Activated naive CD8-positive, alpha-beta T cell treated with anti-CD3 and anti-CD28 coated beads, Interleukin-2, amount 50 U/mL, for 24 hours (primary cell): ENCODE measurements around the gene SCFD1.

Experiments
- ATAC-seq: fragments of 150-1000 bp; cut with Tn5 transposase; one replicate; pipeline ENCODE4 v1.10.0; 2021
- DNase-seq: peaks from one replicate; pipeline ENCODE4 v3.0.0; 2021
- H3K27ac Mint-ChIP-seq: one replicate; pipeline ENCODE4 v1.8.0; 2021; ENCODE audit warnings: mild to moderate bottlenecking, mixed read lengths
- H3K27me3 Mint-ChIP-seq: one replicate; pipeline ENCODE4 v1.8.0; 2021; ENCODE audit warnings: mixed read lengths
- H3K36me3 Mint-ChIP-seq: one replicate; pipeline ENCODE4 v1.8.0; 2021; ENCODE audit warnings: low read depth, mixed read lengths
- H3K4me1 Mint-ChIP-seq: one replicate; pipeline ENCODE4 v1.8.0; 2021; ENCODE audit warnings: mixed read lengths
- H3K4me3 Mint-ChIP-seq: one replicate; pipeline ENCODE4 v1.8.0; 2021; ENCODE audit warnings: mild to moderate bottlenecking, moderate library complexity, mixed read lengths
- H3K9me3 Mint-ChIP-seq: one replicate; pipeline ENCODE4 v1.8.0; 2021; ENCODE audit warnings: mixed read lengths

SCFD1 gene

DNA sequence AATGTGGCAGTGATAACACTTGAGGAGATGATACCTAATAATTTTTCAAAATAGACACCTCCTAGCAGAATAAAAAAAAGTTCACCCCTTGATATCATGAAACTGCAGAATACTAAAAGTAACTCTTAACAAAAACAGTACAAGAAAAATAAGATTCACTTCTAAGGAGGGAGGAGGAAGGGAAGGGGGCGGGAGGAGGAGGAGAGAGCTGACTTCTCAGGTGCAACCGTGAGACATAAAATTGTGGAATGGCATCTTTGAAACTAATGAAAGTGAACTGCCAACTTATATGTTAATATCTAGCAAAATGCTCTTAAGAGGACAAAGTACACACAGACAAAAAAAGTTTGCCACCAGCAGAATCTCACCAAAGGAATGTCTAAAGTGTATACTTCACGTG is 115.8 kb downstream of the SCFD1 start:
- ATAC-seq (no peak), DNase-seq (no peak)
- H3K4me1 Mint-ChIP-seq, result no peaks in the 10 kb centered on the region
- H3K4me3 Mint-ChIP-seq, result no peak overlapping the region
- no peak overlapping the region for H3K27ac Mint-ChIP-seq
- no peaks in the 10 kb centered on the region for H3K9me3 Mint-ChIP-seq
- H3K36me3 Mint-ChIP-seq, result peaks cover 29% of the 10 kb centered on the region
- H3K27me3 Mint-ChIP-seq, result no peaks in the 10 kb centered on the region

DNA sequence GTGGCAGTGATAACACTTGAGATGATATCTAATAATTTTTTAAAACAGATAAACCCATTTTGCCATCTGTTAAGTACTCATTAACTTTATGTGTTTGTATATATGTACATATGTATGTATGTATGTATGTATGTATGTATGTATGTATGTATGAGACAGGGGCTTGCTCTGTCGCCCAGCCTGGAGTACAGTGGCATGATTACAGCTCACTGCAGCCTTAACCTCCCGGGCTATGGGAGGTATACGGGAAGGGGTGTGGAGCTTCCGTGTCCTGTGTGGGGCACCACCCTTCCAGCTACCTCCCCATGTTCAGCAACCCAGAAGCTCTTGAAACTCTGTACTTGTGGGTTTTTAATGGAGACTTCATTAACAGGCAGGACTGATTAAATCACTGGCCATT is 116.9 kb downstream of the SCFD1 start:
- no peak for ATAC-seq
- DNase-seq, result no peak
- Mint-ChIP-seq H3K4me3 (no peak overlapping the region), H3K36me3 (peaks cover 22% of the 10 kb centered on the region), H3K27ac (no peak overlapping the region), H3K4me1 (no peaks in the 10 kb centered on the region), H3K9me3 (no peaks in the 10 kb centered on the region), H3K27me3 (no peaks in the 10 kb centered on the region)

DNA sequence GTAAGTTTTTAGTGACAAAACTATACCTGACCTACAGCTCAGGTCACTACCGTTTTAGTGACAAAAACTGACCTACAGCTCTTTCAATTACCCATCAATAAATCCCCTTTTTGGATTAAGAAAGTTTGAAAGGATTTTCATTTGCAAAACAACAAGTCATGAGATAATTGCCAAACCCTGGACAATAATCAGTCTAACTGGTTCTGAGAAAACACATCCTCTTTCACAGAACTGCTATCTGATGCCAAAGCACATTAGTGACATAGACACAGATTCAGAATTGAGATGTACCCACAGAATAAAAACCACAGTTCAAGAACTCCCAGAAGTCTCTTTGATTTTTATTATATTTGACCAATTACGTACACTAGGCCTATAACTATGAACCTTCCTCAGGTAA is 126.2 kb downstream of the SCFD1 start:
- H3K27me3 Mint-ChIP-seq, result no peaks in the 10 kb centered on the region

GRCh38 chr14:30751646-30752416 is 129.7 kb downstream of the SCFD1 start:
- H3K27ac Mint-ChIP-seq, result no peak overlapping the region
- DNase-seq, result no peak
- H3K4me1 Mint-ChIP-seq, result no peaks in the 10 kb centered on the region

More for the DNA sequence above, 126.2 kb downstream of the SCFD1 start:
- H3K27ac Mint-ChIP-seq, result no peak overlapping the region
- no peaks in the 10 kb centered on the region for H3K36me3 Mint-ChIP-seq
- no peak overlapping the region for H3K4me3 Mint-ChIP-seq
- H3K9me3 Mint-ChIP-seq, result no peaks in the 10 kb centered on the region
- no peaks in the 10 kb centered on the region for H3K4me1 Mint-ChIP-seq
- DNase-seq, result no peak
- no peak for ATAC-seq

DNA sequence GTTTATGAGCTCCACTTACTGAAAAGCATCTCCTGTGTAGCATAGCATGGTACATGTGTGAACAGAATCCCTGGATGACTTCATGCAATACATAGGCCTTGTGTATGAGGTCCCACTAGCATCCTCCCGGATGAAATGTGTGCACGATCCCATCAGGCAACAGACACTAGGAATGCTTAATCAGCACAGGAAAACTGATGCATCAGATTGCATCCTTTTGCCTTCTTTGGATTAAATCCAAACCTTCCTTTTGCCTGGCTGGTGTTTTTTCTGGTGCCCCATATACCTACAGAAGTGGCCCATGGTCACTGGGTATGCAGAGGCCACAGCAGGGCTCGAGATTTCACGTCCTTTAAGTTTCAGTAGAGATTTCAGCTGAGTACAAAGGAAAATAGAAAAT is 131.3 kb downstream of the SCFD1 start:
- no peaks in the 10 kb centered on the region for H3K9me3 Mint-ChIP-seq

More at GRCh38 chr14:30751646-30752416, 129.7 kb downstream of the SCFD1 start:
- no peak for ATAC-seq
- H3K4me3 Mint-ChIP-seq, result no peak overlapping the region
- H3K36me3 Mint-ChIP-seq, result no peaks in the 10 kb centered on the region
- H3K27me3 Mint-ChIP-seq, result no peaks in the 10 kb centered on the region
- no peaks in the 10 kb centered on the region for H3K9me3 Mint-ChIP-seq

GRCh38 chr14:30754778-30755177 is 132.7 kb downstream of the SCFD1 start:
- no peak overlapping the region for H3K27ac Mint-ChIP-seq
- no peaks in the 10 kb centered on the region for H3K9me3 Mint-ChIP-seq
- H3K27me3 Mint-ChIP-seq, result no peaks in the 10 kb centered on the region
- H3K36me3 Mint-ChIP-seq, result no peaks in the 10 kb centered on the region
- H3K4me3 Mint-ChIP-seq, result no peak overlapping the region
- no peak for DNase-seq
- ATAC-seq, result no peak
- H3K4me1 Mint-ChIP-seq, result no peaks in the 10 kb centered on the region

More for the DNA sequence above, 131.3 kb downstream of the SCFD1 start:
- Mint-ChIP-seq H3K4me3 (no peak overlapping the region), H3K27me3 (no peaks in the 10 kb centered on the region), H3K4me1 (no peaks in the 10 kb centered on the region), H3K36me3 (no peaks in the 10 kb centered on the region), H3K27ac (no peak overlapping the region)
- DNase-seq (no peak), ATAC-seq (no peak)

- peaks cover 4% of the 10 kb centered on the region for H3K9me3 Mint-ChIP-seq
- ATAC-seq (no peak), DNase-seq (no peak)
- no peaks in the 10 kb centered on the region for H3K36me3 Mint-ChIP-seq
- H3K4me1 Mint-ChIP-seq, result no peaks in the 10 kb centered on the region
- H3K27me3 Mint-ChIP-seq, result no peaks in the 10 kb centered on the region
- no peak overlapping the region for H3K4me3 Mint-ChIP-seq
- H3K27ac Mint-ChIP-seq, result no peak overlapping the region
Measured at GRCh38 chr14:30756594-30756993, 134.5 kb downstream of the SCFD1 start.

DNA sequence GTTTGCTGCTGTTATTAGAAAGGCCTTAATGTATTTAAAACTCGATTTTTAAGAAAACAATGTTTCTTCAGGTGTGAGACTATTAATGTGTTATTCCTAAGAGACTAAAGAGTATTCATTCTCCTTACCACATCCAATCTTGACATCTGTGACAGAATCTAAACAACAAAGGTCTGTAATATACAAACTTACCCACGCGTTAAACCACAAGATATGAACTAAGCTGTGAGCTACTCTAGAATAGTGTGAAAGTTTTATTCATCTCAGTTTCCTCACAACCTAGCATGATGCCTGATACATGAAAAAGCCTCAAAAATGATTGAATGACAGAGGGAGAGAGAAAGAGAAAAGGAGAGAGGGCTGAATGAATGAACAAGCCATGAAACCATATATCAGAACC is 135.0 kb downstream of the SCFD1 start:
- no peak overlapping the region for H3K4me3 Mint-ChIP-seq
- H3K27me3 Mint-ChIP-seq, result no peaks in the 10 kb centered on the region
- peaks cover 6% of the 10 kb centered on the region for H3K9me3 Mint-ChIP-seq
- no peaks in the 10 kb centered on the region for H3K4me1 Mint-ChIP-seq
- DNase-seq, result no peak
- no peak for ATAC-seq
- no peak overlapping the region for H3K27ac Mint-ChIP-seq
- H3K36me3 Mint-ChIP-seq, result no peaks in the 10 kb centered on the region

DNA sequence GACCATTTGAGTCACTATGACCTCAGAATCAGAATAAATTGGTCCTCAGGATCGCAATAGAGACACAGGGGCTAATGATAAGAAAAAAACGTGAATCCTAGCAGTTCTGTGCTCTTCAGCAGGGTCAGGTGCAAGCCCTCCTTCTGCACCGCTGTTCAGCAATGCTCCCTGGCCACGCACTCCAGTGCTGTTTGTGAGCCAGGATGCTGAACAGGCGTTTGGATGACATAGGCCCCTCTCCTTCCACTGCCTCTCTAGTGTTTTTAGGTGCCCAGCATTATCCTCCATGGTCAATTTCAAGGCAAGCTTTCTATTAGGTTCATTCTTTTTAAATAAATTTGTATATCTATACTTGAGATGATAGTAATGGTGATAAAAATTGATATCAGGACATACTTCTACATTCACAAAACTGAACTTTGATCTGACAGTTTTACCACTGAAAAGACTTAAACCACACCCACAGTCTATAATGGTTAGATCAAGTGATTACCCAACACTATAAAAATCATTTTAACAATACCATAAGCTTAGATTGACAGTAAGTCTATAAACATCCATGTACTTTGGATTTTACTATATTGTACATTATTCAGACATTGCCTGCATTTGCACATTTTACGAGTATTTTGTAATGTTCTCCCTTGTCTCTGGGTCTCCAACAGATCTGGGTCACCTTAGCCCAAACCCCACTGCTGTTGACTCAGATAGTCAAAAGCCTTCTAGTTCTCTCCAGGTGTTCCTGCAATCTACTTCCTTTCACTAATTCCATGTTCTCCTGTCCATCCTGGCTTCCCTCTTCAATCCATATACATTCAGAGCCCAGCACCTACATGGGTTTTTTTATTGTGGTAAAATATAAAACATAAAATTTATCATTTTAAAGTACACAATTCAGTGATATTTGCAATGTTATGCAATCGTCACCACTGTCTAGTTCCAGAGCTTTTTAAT is 137.3 kb downstream of the SCFD1 start:
- Mint-ChIP-seq H3K9me3 (peaks cover 29% of the 10 kb centered on the region), H3K4me1 (no peaks in the 10 kb centered on the region), H3K36me3 (peaks cover 3% of the 10 kb centered on the region), H3K27me3 (peaks cover 5% of the 10 kb centered on the region), H3K4me3 (no peak overlapping the region), H3K27ac (no peak overlapping the region)
- DNase-seq (no peak), ATAC-seq (no peak)

DNA sequence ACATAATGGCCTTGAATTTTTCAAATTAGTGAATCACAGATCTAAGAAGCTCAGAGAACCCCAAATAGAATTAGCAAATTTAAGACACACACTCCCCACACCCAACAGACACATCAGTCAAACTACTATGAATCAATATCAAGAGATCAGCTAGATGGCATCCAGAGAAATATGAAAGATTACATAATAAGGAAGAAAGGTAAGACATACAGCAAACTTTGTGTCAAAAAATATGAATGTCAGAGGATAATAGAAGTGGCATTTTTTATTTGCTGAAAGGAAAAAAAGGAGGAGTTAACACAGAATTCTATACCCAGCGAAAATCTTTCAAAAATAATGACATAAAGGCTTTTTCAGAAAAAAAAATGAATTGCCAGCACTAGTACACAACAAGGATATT is 141.8 kb downstream of the SCFD1 start:
- no peak for ATAC-seq
- no peak overlapping the region for H3K4me3 Mint-ChIP-seq

GRCh38 chr14:30767624-30768023 is 145.5 kb downstream of the SCFD1 start:
- no peak overlapping the region for H3K27ac Mint-ChIP-seq
- no peak overlapping the region for H3K4me3 Mint-ChIP-seq
- H3K4me1 Mint-ChIP-seq, result no peaks in the 10 kb centered on the region
- H3K9me3 Mint-ChIP-seq, result peaks cover 19% of the 10 kb centered on the region
- ATAC-seq (no peak), DNase-seq (no peak)
- H3K27me3 Mint-ChIP-seq, result peaks cover 11% of the 10 kb centered on the region
- peaks cover 3% of the 10 kb centered on the region for H3K36me3 Mint-ChIP-seq

More for the DNA sequence above, 141.8 kb downstream of the SCFD1 start:
- Mint-ChIP-seq H3K27me3 (peaks cover 11% of the 10 kb centered on the region), H3K36me3 (peaks cover 3% of the 10 kb centered on the region), H3K9me3 (peaks cover 30% of the 10 kb centered on the region), H3K4me1 (no peaks in the 10 kb centered on the region), H3K27ac (no peak overlapping the region)
- DNase-seq, result no peak

DNA sequence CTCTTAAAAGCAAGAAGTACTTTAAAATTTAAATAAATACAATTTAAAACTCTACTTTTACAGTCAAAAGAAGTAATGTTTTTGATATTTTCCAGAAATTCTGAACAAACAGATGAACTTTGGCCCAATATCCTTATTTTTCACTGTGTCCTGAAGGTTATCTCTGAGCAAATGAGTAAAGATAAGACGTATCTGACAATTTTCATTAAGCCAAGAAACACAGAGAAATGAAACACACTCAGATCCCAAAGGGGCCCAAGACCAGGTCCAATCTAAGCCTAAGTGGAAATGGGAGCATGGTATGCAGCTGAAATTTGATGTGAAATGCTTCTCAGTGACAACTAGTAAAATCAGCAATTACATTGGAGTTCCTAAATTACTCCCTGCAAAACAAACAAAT is 146.7 kb downstream of the SCFD1 start:
- ATAC-seq (no peak), DNase-seq (no peak)
- Mint-ChIP-seq H3K9me3 (peaks cover 8% of the 10 kb centered on the region), H3K27ac (no peak overlapping the region), H3K4me3 (no peak overlapping the region), H3K4me1 (no peaks in the 10 kb centered on the region), H3K27me3 (peaks cover 12% of the 10 kb centered on the region), H3K36me3 (no peaks in the 10 kb centered on the region)

DNA sequence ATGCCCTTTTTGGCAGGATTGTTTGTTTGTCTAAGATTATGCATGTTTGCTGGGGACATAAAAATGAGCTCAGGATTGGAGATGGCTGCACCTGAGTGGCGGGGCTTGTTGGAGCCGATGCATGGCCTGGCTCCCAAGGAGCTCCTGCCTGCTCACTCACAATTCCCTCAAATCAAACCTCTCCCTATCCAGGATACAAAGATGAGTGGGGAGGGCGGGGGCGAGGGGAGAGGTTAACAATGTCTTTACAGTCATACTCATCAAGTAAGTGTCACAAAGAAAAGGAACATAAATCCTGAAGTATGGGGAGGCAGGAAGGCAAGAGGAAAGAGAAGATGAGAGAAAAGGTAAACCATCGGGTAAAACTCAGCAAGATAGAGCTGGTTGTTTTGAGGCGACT is 148.3 kb downstream of the SCFD1 start:
- H3K36me3 Mint-ChIP-seq, result no peaks in the 10 kb centered on the region
- H3K4me3 Mint-ChIP-seq, result no peak overlapping the region
- no peak overlapping the region for H3K27ac Mint-ChIP-seq
- no peaks in the 10 kb centered on the region for H3K4me1 Mint-ChIP-seq
- ATAC-seq (no peak), DNase-seq (no peak)
- no peaks in the 10 kb centered on the region for H3K9me3 Mint-ChIP-seq
- peaks cover 9% of the 10 kb centered on the region for H3K27me3 Mint-ChIP-seq

GRCh38 chr14:30771595-30771994 is 149.5 kb downstream of the SCFD1 start:
- H3K27me3 Mint-ChIP-seq, result peaks cover 9% of the 10 kb centered on the region
- H3K36me3 Mint-ChIP-seq, result no peaks in the 10 kb centered on the region
- no peak overlapping the region for H3K27ac Mint-ChIP-seq
- no peak for DNase-seq
- H3K4me3 Mint-ChIP-seq, result no peak overlapping the region
- no peaks in the 10 kb centered on the region for H3K4me1 Mint-ChIP-seq
- no peak for ATAC-seq
- no peaks in the 10 kb centered on the region for H3K9me3 Mint-ChIP-seq

DNA sequence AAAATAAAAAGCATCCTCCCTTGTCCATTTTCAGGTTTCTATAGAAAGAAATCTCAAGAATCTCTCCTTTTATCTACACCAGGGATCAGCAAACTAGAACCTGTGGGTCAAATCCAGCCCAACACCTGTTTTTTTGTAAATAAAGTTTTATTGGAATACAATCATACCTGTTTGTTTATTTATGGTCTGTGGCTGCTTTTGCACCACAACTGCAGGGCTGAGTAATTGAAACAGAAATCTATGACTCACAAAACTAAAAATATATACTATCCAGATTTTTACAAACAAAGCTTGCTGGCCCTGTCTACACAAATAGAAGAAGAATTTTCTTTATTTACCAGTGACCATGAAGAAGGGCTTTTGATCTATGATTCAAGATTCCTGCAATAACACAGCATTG is 157.1 kb downstream of the SCFD1 start:
- Mint-ChIP-seq H3K27ac (no peak overlapping the region), H3K27me3 (peaks cover 9% of the 10 kb centered on the region), H3K9me3 (no peaks in the 10 kb centered on the region), H3K4me3 (no peak overlapping the region), H3K4me1 (no peaks in the 10 kb centered on the region), H3K36me3 (no peaks in the 10 kb centered on the region)
- ATAC-seq, result no peak
- no peak for DNase-seq
